WI38 (cell line): Measurements from ENCODE around the gene COL6A1.

Experiments
- H3K4me3 ChIP-seq: 2 replicates; pipeline ENCODE4 v1.5.1; 2011; ENCODE audit warnings: low read depth, mild to moderate bottlenecking, control low read depth, low read length
- TF ChIP-seq, protein P1 (sequence below): IDR thresholded peaks from 2 replicates; pipeline ENCODE4 v1.5.1; 2012; ENCODE audit warnings: low read depth, mild to moderate bottlenecking, control low read depth, low read length

The COL6A1 gene

DNA sequence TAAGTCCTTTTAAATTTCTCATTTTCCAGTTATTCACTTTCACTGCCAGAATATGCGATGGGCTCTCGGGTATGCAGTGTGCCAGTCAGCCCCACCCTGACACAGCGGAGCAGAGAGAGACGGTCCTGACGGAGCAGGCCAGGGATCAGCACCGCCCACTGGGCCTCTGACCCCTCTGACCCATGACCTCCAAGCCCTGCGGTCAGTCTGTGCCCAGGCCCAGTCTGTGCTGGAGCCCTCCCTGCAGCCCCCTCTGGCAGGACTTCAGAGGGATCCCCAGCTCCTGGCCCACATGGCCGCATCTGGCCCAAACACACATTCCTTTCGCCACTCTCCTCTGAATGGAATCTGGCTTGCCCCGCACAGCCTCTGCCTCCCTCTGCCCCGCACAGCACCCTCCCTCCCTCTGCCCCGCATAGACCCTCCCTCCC lies 72.9 kb downstream of the COL6A1 start:
- TF ChIP-seq, protein P1, sequence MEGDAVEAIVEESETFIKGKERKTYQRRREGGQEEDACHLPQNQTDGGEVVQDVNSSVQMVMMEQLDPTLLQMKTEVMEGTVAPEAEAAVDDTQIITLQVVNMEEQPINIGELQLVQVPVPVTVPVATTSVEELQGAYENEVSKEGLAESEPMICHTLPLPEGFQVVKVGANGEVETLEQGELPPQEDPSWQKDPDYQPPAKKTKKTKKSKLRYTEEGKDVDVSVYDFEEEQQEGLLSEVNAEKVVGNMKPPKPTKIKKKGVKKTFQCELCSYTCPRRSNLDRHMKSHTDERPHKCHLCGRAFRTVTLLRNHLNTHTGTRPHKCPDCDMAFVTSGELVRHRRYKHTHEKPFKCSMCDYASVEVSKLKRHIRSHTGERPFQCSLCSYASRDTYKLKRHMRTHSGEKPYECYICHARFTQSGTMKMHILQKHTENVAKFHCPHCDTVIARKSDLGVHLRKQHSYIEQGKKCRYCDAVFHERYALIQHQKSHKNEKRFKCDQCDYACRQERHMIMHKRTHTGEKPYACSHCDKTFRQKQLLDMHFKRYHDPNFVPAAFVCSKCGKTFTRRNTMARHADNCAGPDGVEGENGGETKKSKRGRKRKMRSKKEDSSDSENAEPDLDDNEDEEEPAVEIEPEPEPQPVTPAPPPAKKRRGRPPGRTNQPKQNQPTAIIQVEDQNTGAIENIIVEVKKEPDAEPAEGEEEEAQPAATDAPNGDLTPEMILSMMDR = no peak
- no peak overlapping the region for H3K4me3 ChIP-seq
